OCI-LY7 (cell line): ENCODE data around the gene CD177. TPM values are rescaled to one million over a fixed set of nuclear protein-coding genes. Genes with fewer than 3 reads are reported as not detected.

Experiments used
- BruUV-seq: library from RNA; stranded (reverse); fragments of 400-500 nt; replicated peaks from 2 replicates; lab custom pipeline; 2021; lab: Mats Ljungman, UMichigan
- CTCF ChIA-PET: fragments of 300-600 bp; sonication (Branson Sonifier 250); formaldehyde crosslinking; loops from one replicate; lab custom pipeline; 2022; ENCODE audit warnings: antibody characterized with exemption; ENCODE audit not compliant: unreplicated experiment; lab: Charles Lee
- POLR2A ChIA-PET: fragments of 300-600 bp; sonication (Branson Sonifier 250); formaldehyde crosslinking; loops from one replicate; lab custom pipeline; 2022; ENCODE audit warnings: antibody characterized with exemption; lab: Charles Lee
- DNase-seq: peaks from one replicate; pipeline ENCODE4 v3.0.0-alpha.2; 2015; ENCODE audit warnings: low spot score
- H2AFZ ChIP-seq: fragments of 200-600 bp; sonication (generic), shearing (Covaris generic); 2 replicates; pipeline ENCODE4 v1.6.1; 2014; ENCODE audit warnings: mild to moderate bottlenecking, antibody characterized with exemption, low read length, moderate library complexity
- H3K27ac ChIP-seq: fragments of 200-600 bp; sonication (generic); 2 replicates; pipeline ENCODE4 v1.5.1; 2014; ENCODE audit warnings: mixed run types, low read depth, mild to moderate bottlenecking, moderate library complexity, low read length, inconsistent platforms; ENCODE audit not compliant: poor library complexity, severe bottlenecking
- H3K36me3 ChIP-seq: fragments of 200-600 bp; sonication (generic); 2 replicates; pipeline ENCODE4 v1.6.1; 2014; ENCODE audit warnings: mild to moderate bottlenecking, antibody characterized with exemption, low read length, moderate library complexity, mixed read lengths; ENCODE audit not compliant: insufficient read depth
- H3K4me1 ChIP-seq: fragments of 200-600 bp; sonication (generic); 2 replicates; pipeline ENCODE4 v1.5.1; 2014; ENCODE audit warnings: mild to moderate bottlenecking, low read length; ENCODE audit not compliant: insufficient read depth, poor library complexity, severe bottlenecking
- H3K4me2 ChIP-seq: fragments of 200-600 bp; sonication (generic); 2 replicates; pipeline ENCODE4 v1.6.1; 2014; ENCODE audit warnings: mild to moderate bottlenecking, low read length
- H3K4me3 ChIP-seq: fragments of 200-600 bp; sonication (generic); 2 replicates; pipeline ENCODE4 v1.5.1; 2014; ENCODE audit warnings: mild to moderate bottlenecking, low read depth, low read length; ENCODE audit not compliant: poor library complexity, severe bottlenecking
- H3K79me2 ChIP-seq: fragments of 200-600 bp; sonication (generic); 2 replicates; pipeline ENCODE4 v1.6.1; 2016; ENCODE audit warnings: low read depth, mild to moderate bottlenecking, low read length, moderate library complexity, mixed read lengths; ENCODE audit not compliant: insufficient read depth
- H3K9me2 ChIP-seq: fragments of 200-600 bp; sonication (generic); 2 replicates; pipeline ENCODE4 v1.6.1; 2016; ENCODE audit warnings: mild to moderate bottlenecking, low read length, mixed read lengths; ENCODE audit not compliant: insufficient read depth
- H3K9me3 ChIP-seq: fragments of 200-600 bp; sonication (generic); 2 replicates; pipeline ENCODE4 v1.6.1; 2014; ENCODE audit warnings: mild to moderate bottlenecking, mixed run types, low read length, mixed read lengths
- H4K20me1 ChIP-seq: fragments of 200-600 bp; sonication (generic); 2 replicates; pipeline ENCODE4 v1.6.1; 2014; ENCODE audit warnings: mild to moderate bottlenecking, antibody characterized with exemption, low read length, moderate library complexity, mixed read lengths; ENCODE audit not compliant: insufficient read depth
- CTCF ChIP-seq: fragments of 200-600 bp; sonication (generic); conservative IDR thresholded peaks from 2 replicates; pipeline ENCODE4 v1.5.1; 2014; ENCODE audit warnings: mild to moderate bottlenecking, antibody characterized with exemption, low read length, moderate library complexity, mixed read lengths
- EZH2phosphoT487 ChIP-seq: fragments of 200-600 bp; sonication (generic); IDR thresholded peaks from 2 replicates; pipeline ENCODE4 v1.6.1; 2018; ENCODE audit warnings: low read depth, borderline replicate concordance, mild to moderate bottlenecking, mixed run types, antibody characterized with exemption, low read length, moderate library complexity, mixed read lengths
- intact Hi-C: fragments of 100-400 bp; cut with micrococcal nuclease; formaldehyde crosslinking; loops from one replicate; pipeline ENCODE4 v1.10.0; 2022; ENCODE audit not compliant: unreplicated experiment
- total RNA-seq, 2 experiments: library from RNA; depleted of rRNA in 1 of 2; stranded (reverse); fragments of >200 nt in 1 of 2; shearing (Covaris generic) in 1 of 2; gene quantifications; 2 replicates each; pipeline ENCODE4 v1.2.3, GENCODE V29; 2014 to 2022

Gene CD177
- total RNA-seq, 2 experiments from 2014 or later, result not detected

GRCh38 chr19:43330726-43331434, 22.6 kb upstream of the CD177 start:
- ChIA-PET CTCF (no interaction called here), POLR2A (no interaction called here)
- no peaks in the 10 kb centered on the region for H3K9me2 ChIP-seq
- no peak overlapping the region for H2AFZ ChIP-seq
- no peaks in the 10 kb centered on the region for H3K9me3 ChIP-seq
- no peak overlapping the region for H3K4me2 ChIP-seq
- H3K36me3 ChIP-seq, result no peaks in the 10 kb centered on the region
- H3K27ac ChIP-seq, result no peak overlapping the region
- no peaks in the 10 kb centered on the region for H4K20me1 ChIP-seq
- no TSS peak for BruUV-seq
- H3K4me1 ChIP-seq, result no peaks in the 10 kb centered on the region
- intact Hi-C loops, result no loop called here
- no peak for TF ChIP-seq EZH2phosphoT487
- no peak for TF ChIP-seq CTCF
- H3K4me3 ChIP-seq, result no peak overlapping the region
- no peak for DNase-seq
- no peaks in the 10 kb centered on the region for H3K79me2 ChIP-seq

- CTCF ChIA-PET, result no interaction called here
Observed at GRCh38 chr19:43331435-43332010, 22.0 kb upstream of the CD177 start.

More at GRCh38 chr19:43331435-43332010, 22.0 kb upstream of the CD177 start:
- Histone ChIP-seq H3K4me2 (no peak overlapping the region), H3K4me1 (no peaks in the 10 kb centered on the region), H3K79me2 (no peaks in the 10 kb centered on the region), H3K9me3 (no peaks in the 10 kb centered on the region), H3K36me3 (no peaks in the 10 kb centered on the region), H2AFZ (no peak overlapping the region), H3K4me3 (no peak overlapping the region), H3K9me2 (no peaks in the 10 kb centered on the region), H3K27ac (no peak overlapping the region), H4K20me1 (no peaks in the 10 kb centered on the region)
- no TSS peak for BruUV-seq
- no peak for DNase-seq
- POLR2A ChIA-PET, result no interaction called here
- intact Hi-C loops, result no loop called here
- TF ChIP-seq EZH2phosphoT487, result no peak
- no peak for TF ChIP-seq CTCF
